GM12892 (cell line): Measurements from ENCODE around the gene ALOX15B.

ENCODE experiments used
- POLR2A ChIP-seq: IDR thresholded peaks from 2 replicates; pipeline ENCODE4 v1.6.1; 2011; ENCODE audit warnings: low read depth, low read length, control low read depth
- TAF1 ChIP-seq: IDR thresholded peaks from 2 replicates; pipeline ENCODE4 v1.6.1; 2011; ENCODE audit warnings: low read depth, mild to moderate bottlenecking, control low read depth, low read length, borderline replicate concordance

DNA sequence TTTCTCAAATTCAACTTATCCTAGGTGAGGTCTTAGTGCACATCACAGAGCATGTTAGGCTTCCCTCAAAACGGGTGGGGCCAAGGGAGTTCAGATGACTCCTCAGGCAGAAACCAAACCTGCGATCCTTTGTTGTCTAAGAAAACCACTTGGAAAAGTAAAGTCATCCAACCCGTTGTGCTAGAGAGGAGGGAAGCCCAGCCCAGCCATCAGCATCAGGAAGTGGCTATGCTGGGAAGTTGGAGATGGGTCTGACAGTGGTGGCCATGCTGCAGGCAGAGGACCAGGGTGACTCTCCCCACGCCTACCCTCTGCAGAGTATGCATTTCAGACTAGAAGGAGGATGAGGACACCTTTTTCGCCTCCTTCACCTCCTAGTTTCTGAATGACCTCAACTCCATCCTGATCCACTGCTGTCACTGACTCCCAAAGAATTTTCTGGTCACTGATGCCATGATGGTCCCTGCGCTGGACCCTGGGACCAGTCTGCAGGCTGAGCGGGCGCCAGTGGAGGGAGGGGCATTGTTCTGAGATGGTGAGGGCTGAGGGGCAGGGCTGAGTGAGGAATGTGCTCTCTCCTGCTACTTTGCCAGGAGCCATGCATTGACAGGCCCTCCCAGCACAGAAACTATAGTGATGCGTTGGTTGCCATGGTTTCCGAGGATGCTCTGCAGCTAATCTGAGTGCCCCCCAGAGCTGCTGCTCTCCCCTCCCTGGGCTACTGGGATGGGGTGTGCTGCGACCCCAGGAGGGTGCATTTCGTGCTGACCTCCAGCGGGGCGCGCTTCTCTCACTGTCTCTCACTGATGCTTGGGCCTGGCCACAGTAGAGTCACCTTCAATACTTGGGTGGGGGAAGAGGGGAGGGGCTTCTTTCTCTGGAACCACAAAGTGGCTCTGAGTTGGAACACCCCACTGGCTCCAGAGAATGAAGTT is 28.2 kb downstream of the ALOX15B start:
- TF ChIP-seq POLR2A: no peak
- no peak for TF ChIP-seq TAF1
